Urinary bladder (tissue), 4 donors: ENCODE data around the gene SYCE3. TPM values are rescaled to one million over a fixed set of nuclear protein-coding genes. Genes with fewer than 3 reads are reported as not detected.

Experiments
- DNase-seq: peaks from one replicate; pipeline ENCODE4 v3.0.0-alpha.2; 2015; ENCODE audit errors: extremely low spot score
- H3K27ac ChIP-seq: one replicate; pipeline ENCODE4 v1.5.1; 2013; ENCODE audit warnings: low read depth, mild to moderate bottlenecking, moderate library complexity
- H3K36me3 ChIP-seq: one replicate; pipeline ENCODE4 v1.6.1; 2013; ENCODE audit warnings: mild to moderate bottlenecking, moderate library complexity; ENCODE audit not compliant: insufficient read depth
- H3K4me1 ChIP-seq: one replicate; pipeline ENCODE4 v1.6.1; 2013; ENCODE audit warnings: mild to moderate bottlenecking, moderate library complexity; ENCODE audit not compliant: insufficient read depth
- H3K4me3 ChIP-seq: one replicate; pipeline ENCODE4 v1.5.1; 2013; ENCODE audit warnings: low read depth, low read length
- WGBS: extraction: QIAGEN DNeasy Blood & Tissue Kit; methylation state at CpG from one replicate; pipeline ENCODE4 v1.1.7; 2013; 5-methylcytosine and 5-hydroxymethylcytosine counted together
- polyA plus RNA-seq: library from polyadenylated mRNA; stranded (reverse); fragments of 200-250 nt; gene quantifications from one replicate; pipeline ENCODE4 v1.2.3, GENCODE V29; 2013
- total RNA-seq: library from RNA; depleted of rRNA; stranded (reverse); fragments of >200 nt; gene quantifications from one replicate; pipeline ENCODE4 v1.2.3, GENCODE V29; 2014
- donor health status: healthy with polysubstance abuse.
- donor health status: healthy.

Gene SYCE3
- total and polyA plus RNA-seq, 2 donors = not detected

DNA sequence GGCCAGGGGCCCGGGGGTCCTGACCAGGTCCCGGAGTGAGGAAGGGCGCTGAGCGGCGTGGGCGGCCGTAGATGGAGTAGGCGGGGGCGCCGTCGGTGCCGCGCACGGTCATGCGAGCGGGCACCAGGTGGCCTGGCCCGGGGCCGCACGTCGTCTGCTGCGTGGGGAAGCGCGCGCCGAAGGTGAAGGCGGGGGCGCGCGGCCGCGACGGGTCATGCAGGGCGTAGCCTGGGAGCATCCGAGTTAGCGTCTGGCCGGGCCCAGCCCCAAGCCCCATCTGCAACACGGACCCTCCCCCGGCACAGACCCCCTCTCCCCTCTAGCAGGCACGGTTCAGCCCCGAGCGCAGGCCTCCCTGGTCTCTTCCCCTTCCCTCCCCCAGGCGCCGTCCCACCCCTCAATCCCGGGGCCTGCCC, 31.2 kb downstream of the SYCE3 start:
- peak overlapping the region; percentile 55 for H3K4me3 ChIP-seq
- no peaks in the 10 kb centered on the region for H3K36me3 ChIP-seq
- peak overlapping the region; percentile 24 for H3K27ac ChIP-seq
- WGBS = 2% methylated on average over 44 of the region's 44 CpGs
- no peak for DNase-seq
- H3K4me1 ChIP-seq = peaks cover 1% of the 10 kb centered on the region

GRCh38 chr22:50530877-50531545, 31.7 kb downstream of the SYCE3 start:
- H3K36me3 ChIP-seq = no peaks in the 10 kb centered on the region
- peaks cover 1% of the 10 kb centered on the region for H3K4me1 ChIP-seq
- H3K27ac ChIP-seq = peak overlapping the region; percentile 84
- H3K4me3 ChIP-seq = peak overlapping the region; percentile 55
- 6% methylated on average over 53 of the region's 53 CpGs for WGBS
- DNase-seq = no peak

GRCh38 chr22:50530580-50530876, 32.2 kb downstream of the SYCE3 start:
- Histone ChIP-seq H3K36me3 (no peaks in the 10 kb centered on the region), H3K4me1 (peaks cover 1% of the 10 kb centered on the region), H3K27ac (peak overlapping the region; percentile 84), H3K4me3 (peak overlapping the region; percentile 55)
- WGBS = 2% methylated on average over 21 of the region's 21 CpGs
- DNase-seq = no peak

DNA sequence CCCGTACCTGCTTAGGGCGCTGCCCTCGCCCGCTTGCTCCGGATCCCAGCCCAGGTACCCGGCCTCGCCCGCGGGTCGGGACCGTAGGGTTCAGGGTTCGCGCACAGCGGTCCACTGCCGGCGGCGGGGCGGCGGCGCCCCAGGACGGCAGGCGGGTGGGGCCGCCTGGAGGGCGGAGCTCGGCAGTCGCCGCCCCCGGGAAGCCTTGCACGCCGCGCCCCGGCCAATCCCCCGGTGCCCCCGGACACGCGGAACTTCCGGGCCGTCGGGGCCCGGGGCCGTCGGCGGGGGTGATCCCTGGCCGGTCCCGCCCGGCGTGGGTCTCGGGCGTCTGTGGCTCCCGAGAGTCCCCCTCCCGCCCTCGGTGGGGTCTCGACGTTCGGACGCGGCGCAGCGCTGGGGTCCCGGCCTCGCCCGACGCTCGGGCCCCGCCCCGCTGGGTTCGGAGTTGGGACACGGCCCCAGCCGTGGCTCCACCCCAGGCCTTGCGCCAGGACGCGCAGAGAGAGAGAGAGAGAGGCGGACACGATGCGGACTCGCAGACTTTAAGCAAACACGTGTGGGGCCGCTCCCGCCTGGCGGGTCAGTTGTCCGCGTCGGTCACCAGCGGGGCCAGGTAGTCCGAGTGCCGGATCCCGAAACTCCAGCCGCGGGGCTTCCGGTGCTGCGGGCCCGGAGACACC, 32.7 kb downstream of the SYCE3 start, which contains the start of gene TYMP:
TSS of gene TYMP (minus strand) at position 116 of the 683 bp plus-strand sequence. CDS start 303 bp downstream, outside the sequence.
- DNase-seq = no peak

GRCh38 chr22:50529416-50529896, 33.3 kb downstream of the SYCE3 start:
- WGBS = 12% methylated on average over 50 of the region's 50 CpGs

More for the DNA sequence above, 32.7 kb downstream of the SYCE3 start, which contains the start of gene TYMP:
- Histone ChIP-seq H3K4me1 (peaks cover 1% of the 10 kb centered on the region), H3K36me3 (no peaks in the 10 kb centered on the region), H3K4me3 (peak within 1 kb of the TSS; percentile 55), H3K27ac (peak within 1 kb of the TSS; percentile 84)
- 1% methylated on average over 92 of the region's 92 CpGs for WGBS

DNA sequence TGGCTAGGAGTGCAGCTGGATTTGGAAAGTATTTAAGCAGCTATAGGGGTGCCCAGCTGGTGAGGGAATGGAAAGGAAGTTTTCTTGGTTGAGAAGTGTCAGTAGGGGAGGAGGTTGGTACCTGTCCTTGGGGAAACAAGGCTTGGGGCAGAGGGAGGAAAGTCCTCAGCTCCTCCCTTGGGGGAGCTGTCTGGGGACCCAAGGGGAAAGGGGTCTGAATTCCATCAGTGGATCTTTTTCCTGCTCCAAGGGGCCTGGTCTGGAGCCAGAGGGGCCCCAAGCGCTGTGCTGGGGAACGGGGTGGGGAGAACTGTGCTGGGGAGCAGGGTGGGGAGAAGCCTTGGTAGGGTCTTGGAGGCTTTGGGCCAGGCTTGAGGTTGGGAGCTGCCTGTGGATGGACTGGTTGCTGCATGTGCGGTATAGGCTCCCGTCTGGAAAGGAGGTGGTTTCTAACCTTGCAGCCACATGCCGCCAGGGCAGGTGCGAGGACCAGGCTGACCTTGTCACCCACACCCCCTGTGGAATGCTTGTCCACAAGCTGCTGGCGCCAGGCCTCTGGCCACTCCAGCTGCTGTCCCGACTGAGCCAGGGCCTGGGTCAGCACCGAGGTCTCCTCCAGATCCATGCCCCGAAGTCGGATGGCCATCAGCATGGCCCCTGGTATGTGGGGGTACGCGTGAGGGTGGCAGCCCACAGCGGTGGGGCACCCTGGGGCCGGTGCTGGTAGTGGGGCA, 33.9 kb downstream of the SYCE3 start:
- Histone ChIP-seq H3K27ac (no peak overlapping the region), H3K4me1 (peaks cover 1% of the 10 kb centered on the region), H3K4me3 (no peak overlapping the region), H3K36me3 (no peaks in the 10 kb centered on the region)
- 56% methylated on average over 15 of the region's 15 CpGs for WGBS
- no peak for DNase-seq

More at GRCh38 chr22:50529416-50529896, 33.3 kb downstream of the SYCE3 start:
- Histone ChIP-seq H3K4me1 (peaks cover 1% of the 10 kb centered on the region), H3K4me3 (peak overlapping the region; percentile 55), H3K27ac (peak overlapping the region; percentile 31), H3K36me3 (no peaks in the 10 kb centered on the region)
- no peak for DNase-seq

DNA sequence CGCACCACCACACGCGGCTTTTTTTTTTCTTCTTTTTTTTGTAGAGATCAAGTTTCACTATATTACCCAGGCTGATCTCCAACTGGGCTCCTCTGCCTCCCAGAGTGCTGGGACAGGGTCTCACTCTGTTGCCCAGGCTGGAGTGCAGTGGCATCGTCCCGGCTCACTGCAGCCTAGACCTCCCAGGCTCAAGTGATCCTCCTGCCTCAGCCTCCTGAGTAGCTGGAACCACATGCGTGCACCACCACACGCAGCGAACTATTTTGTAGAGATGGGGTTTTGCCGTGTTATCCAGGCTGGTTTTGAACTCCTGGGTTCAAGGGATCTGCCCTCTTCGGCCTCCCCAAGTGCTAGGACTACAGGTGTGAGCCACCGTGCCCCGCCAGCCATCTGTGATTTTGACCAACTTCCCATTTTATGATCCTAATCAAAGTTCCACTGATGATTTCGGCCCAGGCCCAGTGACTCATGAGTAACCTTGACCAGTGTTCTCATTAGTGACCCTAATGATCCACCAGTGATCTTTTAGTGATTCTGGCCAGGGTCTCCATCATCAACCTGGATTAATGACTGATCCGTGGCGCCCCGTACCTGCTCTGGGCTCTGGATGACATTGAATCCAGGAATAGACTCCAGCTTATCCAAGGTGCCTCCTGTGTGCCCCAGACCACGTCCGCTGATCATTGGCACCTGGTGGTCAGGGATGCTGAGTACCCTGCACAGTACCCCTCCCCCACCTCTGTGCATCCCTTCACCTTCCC, 34.6 kb downstream of the SYCE3 start:
- WGBS = 90% methylated on average over 18 of the region's 18 CpGs
- Histone ChIP-seq H3K27ac (no peak overlapping the region), H3K4me3 (no peak overlapping the region), H3K36me3 (no peaks in the 10 kb centered on the region), H3K4me1 (peaks cover 1% of the 10 kb centered on the region)
- DNase-seq = no peak

- peaks cover 1% of the 10 kb centered on the region for H3K4me1 ChIP-seq
- no peak for DNase-seq
- H3K4me3 ChIP-seq = peak overlapping the region; percentile 72
Observed at GRCh38 chr22:50526834-50527801, 35.6 kb downstream of the SYCE3 start.

GRCh38 chr22:50526108-50526833, 36.4 kb downstream of the SYCE3 start:
- Histone ChIP-seq H3K27ac (peak overlapping the region; percentile 80), H3K4me3 (peak overlapping the region; percentile 72), H3K4me1 (peaks cover 1% of the 10 kb centered on the region), H3K36me3 (peaks cover 6% of the 10 kb centered on the region)
- WGBS = 1% methylated on average over 77 of the region's 77 CpGs
- no peak for DNase-seq

More at GRCh38 chr22:50526834-50527801, 35.6 kb downstream of the SYCE3 start:
- Histone ChIP-seq H3K36me3 (peaks cover 1% of the 10 kb centered on the region), H3K27ac (peak overlapping the region; percentile 80)
- WGBS = 52% methylated on average over 29 of the region's 29 CpGs

DNA sequence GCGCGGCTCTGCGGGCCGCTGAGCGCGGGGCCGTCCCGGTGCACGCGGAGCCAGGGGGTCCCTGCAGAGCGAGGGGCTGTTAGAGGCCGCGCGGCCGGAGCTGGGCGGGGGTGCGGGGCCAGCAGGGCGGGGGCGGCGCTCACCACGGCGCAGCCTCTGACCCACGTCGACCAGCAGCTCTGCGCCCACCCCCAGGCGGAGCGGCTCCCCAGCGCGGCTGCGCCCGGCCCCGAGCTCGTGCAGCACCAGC, 36.9 kb downstream of the SYCE3 start:
- under 1% methylated on average over 32 of the region's 33 CpGs for WGBS
- peaks cover 7% of the 10 kb centered on the region for H3K36me3 ChIP-seq
- peaks cover 1% of the 10 kb centered on the region for H3K4me1 ChIP-seq
- DNase-seq = no peak
- peak overlapping the region; percentile 80 for H3K27ac ChIP-seq
- H3K4me3 ChIP-seq = peak overlapping the region; percentile 72

DNA sequence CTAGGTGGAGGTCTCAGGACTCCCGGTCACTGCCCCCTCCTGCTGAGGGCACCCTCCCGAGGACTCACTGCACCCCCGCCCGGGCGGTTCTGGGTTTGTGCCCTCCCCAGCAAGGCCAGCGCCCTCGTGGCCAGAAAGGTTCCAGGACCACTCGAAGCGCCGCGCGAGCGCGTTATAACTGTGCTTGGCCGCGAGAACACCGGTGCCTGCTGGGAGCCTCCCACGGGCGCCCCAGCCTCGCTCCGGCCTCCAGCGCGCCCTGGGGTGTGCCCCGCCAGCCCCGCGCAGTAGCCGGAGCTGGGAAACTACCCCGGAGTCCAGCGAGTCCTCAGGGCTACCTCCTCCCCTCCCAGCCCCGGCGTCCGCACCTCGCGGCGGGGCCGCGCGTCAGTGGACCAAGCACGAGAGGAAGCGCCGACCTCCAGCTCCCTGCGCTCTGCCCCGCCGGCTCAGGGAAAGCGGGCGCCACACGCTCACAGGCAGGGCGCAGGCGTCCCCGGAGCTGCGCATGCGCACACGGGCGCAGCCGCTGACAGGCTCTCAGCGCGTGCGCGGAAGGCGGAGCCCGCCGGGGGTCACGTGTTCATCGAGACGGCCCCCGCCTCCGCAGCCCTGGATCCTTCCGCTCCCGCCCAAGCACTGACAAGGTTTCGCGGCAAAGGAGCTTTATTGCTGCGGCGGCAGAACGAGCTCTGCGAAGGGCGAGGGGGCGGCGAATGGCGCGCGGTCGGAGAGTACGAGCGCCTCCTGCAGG, 37.4 kb downstream of the SYCE3 start, which contains the start of gene SCO2:
TSS of gene SCO2 (minus strand) at position 495 of the 754 bp plus-strand sequence. CDS start 1,187 bp downstream, outside the sequence.
- Histone ChIP-seq H3K27ac (peak within 1 kb of the TSS; percentile 80), H3K36me3 (peaks cover 7% of the 10 kb centered on the region), H3K4me3 (peak within 1 kb of the TSS; percentile 72), H3K4me1 (no peaks in the 10 kb centered on the region)
- peak; percentile 92 for DNase-seq
- WGBS = under 1% methylated on average over 84 of the region's 84 CpGs
